VCaP (cell line): ENCODE results near the gene ACOT7.

ENCODE experiments used
- H3K27ac ChIP-seq: fragments of 450-650 bp; 2 replicates; pipeline ENCODE4 v1.5.1; 2017
- CTCF ChIP-seq: fragments of 450-650 bp; conservative IDR thresholded peaks from 2 replicates; pipeline ENCODE4 v1.5.1; 2017; ENCODE audit warnings: mild to moderate bottlenecking, moderate library complexity

ACOT7 gene

DNA sequence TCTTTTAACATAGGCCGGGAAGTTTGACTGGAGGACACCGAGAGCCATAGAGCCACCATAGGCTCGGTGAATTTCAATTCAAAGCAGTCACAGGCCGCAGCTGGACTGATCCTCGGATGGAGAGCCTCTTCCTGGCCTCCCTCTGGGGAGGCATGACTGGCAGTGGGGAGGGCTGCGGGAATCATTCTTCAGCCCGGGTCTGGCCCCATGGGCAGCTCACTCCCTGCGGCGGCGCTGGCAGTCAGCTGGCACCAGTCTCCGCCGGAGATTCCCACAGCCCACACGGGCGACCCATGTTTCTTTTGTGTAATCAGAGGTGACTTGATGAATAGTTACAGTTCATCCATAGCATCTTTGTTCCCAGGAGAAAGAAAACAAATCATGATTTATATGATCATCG, 41.6 kb upstream of the ACOT7 start:
- no peak for TF ChIP-seq CTCF

GRCh38 chr1:6434186-6434585, 40.6 kb upstream of the ACOT7 start:
- no peak for TF ChIP-seq CTCF
- no peak overlapping the region for H3K27ac ChIP-seq

More for the DNA sequence above, 41.6 kb upstream of the ACOT7 start:
- no peak overlapping the region for H3K27ac ChIP-seq

DNA sequence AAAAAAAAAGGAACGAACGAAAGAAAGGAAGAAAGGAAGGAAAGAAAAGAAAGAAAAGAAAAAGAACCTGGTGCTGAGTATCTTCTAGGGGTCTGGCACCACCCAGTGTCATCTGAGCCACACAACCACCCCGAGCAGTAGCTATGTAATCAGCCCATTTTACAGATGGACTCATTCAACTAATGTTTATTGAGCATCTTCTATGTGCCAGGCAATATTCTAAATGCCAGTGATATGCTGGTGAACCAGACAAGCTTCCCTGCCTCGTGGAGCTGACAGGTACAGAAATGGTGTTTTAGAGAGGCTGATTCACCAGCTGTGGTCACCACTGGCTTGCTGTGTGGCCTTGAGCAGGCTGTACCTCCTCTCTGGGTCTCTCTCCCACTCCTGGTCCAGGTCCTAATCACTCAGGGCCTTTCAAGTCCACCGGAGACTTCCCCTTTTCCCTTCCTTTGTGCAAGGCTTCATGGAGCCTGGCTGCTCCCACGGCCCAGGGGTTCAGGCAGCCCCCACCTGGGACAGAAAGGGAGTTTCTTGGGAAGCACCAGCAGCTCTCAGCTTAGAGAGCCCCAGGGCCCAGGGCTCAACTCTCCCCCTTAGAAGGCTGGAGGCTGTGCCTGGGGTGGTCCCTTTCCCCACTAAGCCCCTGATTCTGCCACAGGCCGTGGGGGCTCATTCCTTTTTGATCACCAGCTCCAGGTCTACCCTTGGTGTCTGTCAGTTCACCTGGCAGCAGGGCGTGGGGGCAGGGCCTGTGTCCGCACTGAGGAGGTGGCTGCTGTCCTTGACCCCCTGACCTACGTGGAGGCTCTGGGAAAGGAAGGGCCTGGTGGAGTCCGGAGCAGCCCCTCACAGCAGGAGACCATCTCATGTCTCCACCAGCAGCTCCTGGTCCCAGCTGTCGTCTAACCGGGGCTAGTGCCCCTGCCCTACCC, 38.3 kb upstream of the ACOT7 start:
- peak overlapping the region; percentile 62; the same call in 1 of the 2 replicates for H3K27ac ChIP-seq

GRCh38 chr1:6429660-6430411, 36.3 kb upstream of the ACOT7 start:
- peak overlapping the region; percentile 62; the same call in 1 of the 2 replicates for H3K27ac ChIP-seq

- peak overlapping the region; percentile 56 for H3K27ac ChIP-seq
Measured at GRCh38 chr1:6428453-6428852, 34.9 kb upstream of the ACOT7 start.

DNA sequence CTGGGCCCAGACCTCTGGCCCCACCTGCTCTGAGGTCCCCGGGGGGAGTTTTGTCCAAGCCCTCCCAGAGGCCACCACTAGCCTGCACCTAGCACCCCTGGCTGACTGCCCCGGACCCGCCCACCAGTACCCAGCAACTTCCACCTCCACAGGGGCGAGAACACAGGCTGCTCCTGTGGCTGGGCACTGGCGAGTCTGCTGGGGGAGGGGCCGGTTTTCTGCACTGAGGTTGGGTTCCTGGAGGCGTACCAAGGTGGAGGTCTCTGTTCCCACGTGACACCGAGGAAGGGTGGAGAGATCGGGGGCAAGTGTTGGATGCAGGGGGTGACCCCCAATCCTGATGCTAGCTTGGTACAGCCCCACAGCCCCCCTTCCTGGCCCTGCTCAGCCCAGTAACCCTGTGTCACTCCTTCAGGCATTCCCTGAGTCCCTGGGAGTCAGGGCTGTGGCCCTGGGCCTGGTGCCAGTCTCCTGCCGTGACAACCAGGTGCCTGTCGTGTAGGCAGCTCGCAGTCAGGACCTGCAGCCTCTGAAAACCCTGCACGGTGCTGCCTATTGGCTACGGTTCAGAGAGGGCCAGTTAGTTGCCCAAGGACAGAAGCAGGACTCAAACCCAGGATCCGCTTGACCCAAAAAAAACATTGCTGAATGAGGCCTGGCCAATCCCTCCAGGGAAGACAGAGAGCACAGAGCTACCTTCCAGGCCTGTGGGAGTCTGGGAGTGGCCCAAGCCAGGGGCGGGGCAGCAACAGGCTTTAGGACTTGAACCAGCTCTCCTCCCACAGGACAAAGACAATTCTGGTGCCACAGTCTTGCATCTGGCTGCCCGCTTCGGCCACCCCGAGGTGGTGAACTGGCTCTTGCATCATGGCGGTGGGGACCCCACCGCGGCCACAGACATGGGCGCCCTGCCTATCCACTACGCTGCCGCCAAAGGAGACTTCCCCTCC, 34.1 kb upstream of the ACOT7 start:
- TF ChIP-seq CTCF: no peak
- H3K27ac ChIP-seq: peak overlapping the region; percentile 56

DNA sequence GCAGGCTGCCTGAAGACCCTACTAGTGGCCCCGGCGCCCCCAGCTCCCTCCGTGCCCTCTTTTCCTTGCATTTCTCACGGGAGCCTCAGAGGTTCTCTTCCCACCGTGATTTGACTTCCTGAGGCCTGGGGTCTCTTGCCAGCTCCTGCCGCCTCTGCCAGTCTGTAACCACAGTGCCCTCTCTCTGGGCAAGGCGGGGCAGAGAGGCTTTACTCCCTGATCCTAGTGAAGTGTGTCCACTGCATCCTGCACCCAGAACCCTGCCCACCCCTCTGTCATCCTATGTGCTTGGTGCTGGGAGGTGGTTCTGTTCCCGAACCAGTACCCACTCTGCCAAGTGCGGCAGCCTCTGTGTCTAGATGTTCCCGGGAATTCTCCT, 33.4 kb upstream of the ACOT7 start:
- peak overlapping the region; percentile 56 for H3K27ac ChIP-seq
- no peak for TF ChIP-seq CTCF

DNA sequence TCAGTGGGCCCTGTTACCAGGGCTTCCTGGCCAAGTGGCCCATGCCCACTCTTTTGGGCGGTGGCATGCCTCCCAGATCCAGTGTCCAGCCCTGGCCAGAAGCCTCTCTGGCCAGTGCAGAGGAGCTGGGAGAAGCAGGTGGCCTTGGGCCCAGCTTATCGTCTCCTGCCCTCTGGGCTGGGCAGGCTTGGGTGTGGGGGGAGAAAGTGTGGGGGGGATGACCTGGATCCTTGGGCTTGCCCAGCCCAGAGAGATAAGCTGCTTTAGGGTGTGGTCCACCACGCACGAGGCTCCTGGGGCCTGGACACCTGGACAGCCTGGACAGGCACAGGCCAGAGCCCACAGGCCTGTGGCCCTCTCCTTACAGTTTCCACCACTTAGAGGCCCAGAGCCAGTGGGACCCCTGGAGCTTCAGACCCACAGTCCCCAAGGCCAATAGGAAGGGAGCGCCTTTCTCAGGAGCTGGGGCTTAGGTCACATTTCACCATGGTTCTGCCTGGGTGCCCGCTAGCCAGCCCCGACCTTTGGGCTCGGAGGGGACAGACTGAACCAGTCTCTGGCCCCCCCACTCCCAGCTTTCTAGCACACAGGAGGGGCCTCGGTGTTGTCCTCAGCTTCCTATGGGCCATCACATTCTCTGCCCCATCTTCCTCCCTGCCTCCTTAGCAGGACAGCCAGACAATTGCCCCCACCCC, 32.9 kb upstream of the ACOT7 start:
- peak overlapping the region; percentile 56; the same call in 1 of the 2 replicates for H3K27ac ChIP-seq
- no peak for TF ChIP-seq CTCF
